ENCODE data around the gene MYCN. TPM values are rescaled to one million over a fixed set of nuclear protein-coding genes. Genes with fewer than 3 reads are reported as not detected.

Gene MYCN
- total and polyA plus RNA-seq, 2 of the 13 experiments (the other 11 are each of a cell fraction or from before 2014, with no cell fraction given), result not detected

GRCh38 chr2:15974565-15975260 lies 34.4 kb downstream of the MYCN start:
- BruUV-seq (replicated peaks), result no TSS peak
- Histone ChIP-seq H2AFZ (ENCODE audit: low read length) (no peak overlapping the region), H3K9ac (ENCODE audit: insufficient read depth, low read depth, low read length) (no peak overlapping the region), H3K27ac (ENCODE audit: extremely low read length, insufficient read depth, low read length) (no peak overlapping the region), H4K20me1 (ENCODE audit: insufficient read depth, low read length) (no peaks in the 10 kb centered on the region), H3K79me2 (ENCODE audit: insufficient read depth, low read length) (no peaks in the 10 kb centered on the region), H3K4me2 (ENCODE audit: low read depth, low read length) (no peak overlapping the region), H3K36me3 (replicated peaks in 1 of 2; ENCODE audit: control insufficient read depth in 1 of 2, insufficient read depth in 2 of 2, low read length in 2 of 2) (no peaks in the 10 kb centered on the region), H3K4me1 (ENCODE audit: insufficient read depth, low read length) (no peaks in the 10 kb centered on the region), H3K27me3 (ENCODE audit: control insufficient read depth in 1 of 2, insufficient read depth in 2 of 2, low read length in 2 of 2) (no peaks in the 10 kb centered on the region), H3K9me3 (ENCODE audit: low read length) (no peaks in the 10 kb centered on the region), H3K4me3 (replicated peaks in 1 of 3; ENCODE audit: insufficient read depth in 1 of 3, low read depth in 2 of 3, low read length in 3 of 3) (no peak overlapping the region)
- ChIA-PET CTCF (ENCODE audit: low intra/inter-chr PET ratio, low total read pairs) (no interaction called here), POLR2A (no interaction called here)
- DNase-seq (ENCODE audit: low spot score) (no peak), FAIRE-seq (no peak), ATAC-seq (no peak)
- 11% methylated on average over 5 of the region's 5 CpGs for WGBS (ENCODE audit: low lambda C conversion rate)
- intact Hi-C loops (cut with micrococcal nuclease; ENCODE audit: unreplicated experiment), result no loop called here
- in situ Hi-C loops (cut with HindIII; ENCODE audit: extremely low pct_ligation_motif_present, low pct_unique_long_range_greater_than_20kb), result no loop called here
- TF ChIP-seq SMARCE1 (IDR thresholded peaks at IDR 0.05; ENCODE audit: borderline replicate concordance) (no peak), ZNF333 (CRISPR knock-in tag; IDR thresholded peaks at IDR 0.05; ENCODE audit: borderline replicate concordance) (no peak), ZNF383 (CRISPR knock-in tag; IDR thresholded peaks at IDR 0.05; ENCODE audit: borderline replicate concordance) (no peak), ZBTB33 (CRISPR knock-in tag; IDR thresholded peaks at IDR 0.05) (no peak), ZNF326 (CRISPR knock-in tag; IDR thresholded peaks at IDR 0.05; ENCODE audit: borderline replicate concordance) (no peak), ZMYM4 (CRISPR knock-in tag; IDR thresholded peaks at IDR 0.05) (no peak), ZNF414 (CRISPR knock-in tag; IDR thresholded peaks at IDR 0.05) (no peak), BORCS8-MEF2B (CRISPR knock-in tag; IDR thresholded peaks at IDR 0.05) (no peak), RARA (CRISPR knock-in tag; IDR thresholded peaks at IDR 0.05) (no peak), ARNTL (CRISPR knock-in tag; IDR thresholded peaks at IDR 0.05) (no peak), ZSCAN5A (CRISPR knock-in tag; IDR thresholded peaks at IDR 0.05; ENCODE audit: borderline replicate concordance) (no peak), ZFP62 (CRISPR knock-in tag; IDR thresholded peaks at IDR 0.05) (no peak), ARNT2 (CRISPR knock-in tag; IDR thresholded peaks at IDR 0.05; ENCODE audit: low read depth) (no peak), SRF (IDR thresholded peaks at IDR 0.05; ENCODE audit: low read depth, low read length) (no peak), REST (IDR thresholded peaks at IDR 0.05; ENCODE audit: borderline replicate concordance in 1 of 2, low read depth in 1 of 2, low read length in 2 of 2) (no peak), SOX13 (IDR thresholded peaks at IDR 0.05) (no peak), SOX13 (CRISPR knock-in tag; conservative IDR thresholded peaks at IDR 0.05 in 1 of 2, IDR thresholded peaks at IDR 0.05 in 1 of 2) (no peak)

Measured in HepG2 (cell line).